GM12878 (cell line): ENCODE measurements around the gene ADARB1. TPM values are rescaled to one million over a fixed set of nuclear protein-coding genes. Genes with fewer than 3 reads are reported as not detected.

Experiments
- ATAC-seq: fragments of 200-7000 bp; cut with Tn5 transposase; 3 replicates; pipeline ENCODE4 v1.9.1; 2020; ENCODE audit warnings: mild to moderate bottlenecking, moderate library complexity
- BruUV-seq: library from RNA; stranded (reverse); fragments of 400-500 nt; replicated peaks from 2 replicates; lab custom pipeline; 2021; lab: Mats Ljungman, UMichigan
- CTCF ChIA-PET: fragments of 300-600 bp; sonication (Branson Sonifier 250); formaldehyde crosslinking; extraction: SDS; loops from one replicate; lab custom pipeline; 2021; ENCODE audit warnings: inconsistent platforms; lab: Yijun Ruan, JAX
- POLR2A ChIA-PET: fragments of 350-600 bp; formaldehyde crosslinking; extraction: SDS; loops from one replicate; lab custom pipeline; 2021; ENCODE audit warnings: inconsistent platforms; lab: Charles Lee
- RAD21 ChIA-PET: fragments of 300-600 bp; sonication (Branson Sonifier 250); formaldehyde crosslinking; loops from one replicate; lab custom pipeline; 2023; ENCODE audit warnings: antibody characterized with exemption; ENCODE audit not compliant: unreplicated experiment; lab: Charles Lee
- SMC1A ChIA-PET: fragments of 300-600 bp; sonication (Branson Sonifier 250); formaldehyde crosslinking; loops from one replicate; lab custom pipeline; 2023; ENCODE audit not compliant: unreplicated experiment, uncharacterized antibody; lab: Charles Lee
- DNase-seq: peaks from one replicate; pipeline ENCODE4 v3.0.0-alpha.2; 2011; ENCODE audit warnings: low read depth, low spot score
- FAIRE-seq: peaks from 3 replicates; lab custom pipeline; 2011; peaks lifted over from hg19 to GRCh38; lab: Jason Lieb, UNC
- H2AFZ ChIP-seq: 2 replicates; pipeline ENCODE4 v1.6.0; 2011; ENCODE audit warnings: low read depth, low read length, control low read depth; ENCODE audit not compliant: control insufficient read depth
- H3K27ac ChIP-seq: 2 replicates; pipeline ENCODE4 v1.5.1; 2011; ENCODE audit warnings: control low read depth; ENCODE audit not compliant: control insufficient read depth, insufficient read depth
- H3K27me3 ChIP-seq, 2 experiments: replicated peaks in 1 of 2; 2 replicates each; pipeline versions ENCODE4 v1.6.0 to v1.6.1; 2011; ENCODE audit warnings: low read length in 1 of 2; ENCODE audit not compliant: control insufficient read depth in 2 of 2, insufficient read depth in 2 of 2
- H3K36me3 ChIP-seq, 2 experiments: 2 replicates each; pipeline ENCODE4 v1.5.1; 2011; ENCODE audit warnings: low read length in 1 of 2; ENCODE audit not compliant: control insufficient read depth in 2 of 2, insufficient read depth in 2 of 2
- H3K4me1 ChIP-seq: 2 replicates; pipeline ENCODE4 v1.6.1; 2011; ENCODE audit warnings: mild to moderate bottlenecking, low read length, moderate library complexity, mixed read lengths; ENCODE audit not compliant: control insufficient read depth, insufficient read depth
- H3K4me2 ChIP-seq: 2 replicates; pipeline ENCODE4 v1.6.0; 2011; ENCODE audit warnings: control low read depth; ENCODE audit not compliant: control insufficient read depth, insufficient read depth
- H3K4me3 ChIP-seq: fragments of 200-600 bp; sonication (generic); 2 replicates; pipeline ENCODE4 v1.5.1; 2016
- H3K79me2 ChIP-seq: 2 replicates; pipeline ENCODE4 v1.6.0; 2011; ENCODE audit warnings: low read length; ENCODE audit not compliant: control insufficient read depth, insufficient read depth
- H3K9ac ChIP-seq: 2 replicates; pipeline ENCODE4 v1.8.0; 2011; ENCODE audit warnings: low read length, control low read depth, mixed read lengths; ENCODE audit not compliant: control insufficient read depth, insufficient read depth
- H3K9me3 ChIP-seq: replicated peaks from 3 replicates; pipeline ENCODE4 v1.5.1; 2011; ENCODE audit warnings: mild to moderate bottlenecking, low read length; ENCODE audit not compliant: control insufficient read depth, insufficient read depth
- H4K20me1 ChIP-seq: 2 replicates; pipeline ENCODE4 v1.6.0; 2011; ENCODE audit not compliant: control insufficient read depth, insufficient read depth
- ATF2 ChIP-seq: IDR thresholded peaks from 2 replicates; pipeline ENCODE4 v1.6.1; 2012; ENCODE audit warnings: low read length, inconsistent platforms
- BCL3 ChIP-seq: IDR thresholded peaks from 2 replicates; pipeline ENCODE4 v1.6.1; 2011; ENCODE audit warnings: borderline replicate concordance, low read depth, mild to moderate bottlenecking, moderate library complexity, low read length; ENCODE audit not compliant: insufficient read depth, poor library complexity, severe bottlenecking
- BCLAF1 ChIP-seq: fragments of 450-650 bp; IDR thresholded peaks from 2 replicates; pipeline ENCODE4 v1.6.1; 2017; ENCODE audit warnings: antibody characterized with exemption, mild to moderate bottlenecking, moderate library complexity
- EZH2 ChIP-seq: IDR thresholded peaks from 2 replicates; pipeline ENCODE4 v1.6.1; 2012; ENCODE audit warnings: low read depth, mild to moderate bottlenecking, control low read depth, inconsistent platforms, low read length, borderline replicate concordance; ENCODE audit not compliant: control insufficient read depth
- HCFC1 ChIP-seq: fragments of 150-350 bp; IDR thresholded peaks from 2 replicates; pipeline ENCODE4 v1.6.1; 2014; ENCODE audit warnings: low read length
- RAD21 ChIP-seq: IDR thresholded peaks from 2 replicates; pipeline ENCODE4 v1.6.1; 2011; ENCODE audit warnings: mild to moderate bottlenecking, low read depth, low read length, moderate library complexity; ENCODE audit not compliant: insufficient read depth
- RFX5 ChIP-seq: IDR thresholded peaks from 2 replicates; pipeline ENCODE4 v1.6.1; 2011; ENCODE audit warnings: low read depth, low read length, improper control_type of control experiment
- SP1 ChIP-seq: IDR thresholded peaks from one replicate; pipeline ENCODE4 v1.6.1; 2011; ENCODE audit warnings: low read depth, low read length
- YY1 ChIP-seq: IDR thresholded peaks from 2 replicates; pipeline ENCODE4 v1.6.1; 2011; ENCODE audit warnings: low read depth, mild to moderate bottlenecking, low read length
- WGBS: methylation state at CpG from one replicate; pipeline ENCODE4 v1.1.6; 2016; ENCODE audit warnings: low lambda C conversion rate; ENCODE audit not compliant: insufficient replicate concordance, insufficient coverage; ENCODE audit errors: missing lambda C conversion rate; 5-methylcytosine and 5-hydroxymethylcytosine counted together
- in situ Hi-C: fragments of 300-500 bp; cut with MboI; formaldehyde crosslinking; loops from 9 replicates; pipeline ENCODE4 v1.14.3; 2018; ENCODE audit warnings: mixed read lengths
- intact Hi-C: fragments of 100-400 bp; cut with micrococcal nuclease; formaldehyde crosslinking; loops from one replicate; pipeline ENCODE4 v1.14.2; 2022; ENCODE audit not compliant: unreplicated experiment
- polyA plus RNA-seq, 11 experiments: library from polyadenylated mRNA; depleted of rRNA in 4 of 11; unstranded in 6 of 11; stranded (reverse) in 5 of 11; fragments of >200 nt; fragmentation: Nextera tagmentation in 4 of 11; fragmentation: Illumina TruSeq in 1 of 11; extraction: Ambion mirVana in 4 of 11; extraction: Trizol in 1 of 11; gene quantifications; 1 replicate in 1 of 11; 2 replicates in 10 of 11; pipeline versions ENCODE4 v1.2.1 to v1.2.3, GENCODE V29; 2011 to 2016; ENCODE audit warnings: inconsistent platforms in 2 of 11, missing spikeins in 2 of 11, low read depth in 1 of 11
- total RNA-seq, 4 experiments: library from RNA; depleted of rRNA in 3 of 4; stranded (reverse); fragments of >200 nt in 3 of 4; fragmentation: Illumina TruSeq in 1 of 4; extraction: Trizol in 1 of 4; gene quantifications; 2 replicates each; pipeline versions ENCODE4 v1.2.1 to v1.2.3, GENCODE V29; 2013 to 2021

ADARB1 gene
- total and polyA plus RNA-seq, 10 of the 15 experiments (the other 5 are each of a cell fraction or from before 2014, with no cell fraction given), result 5.7 to 61.7 (median 25.3) TPM

- Histone ChIP-seq H2AFZ (no peak overlapping the region), H4K20me1 (no peaks in the 10 kb centered on the region), H3K27ac (no peak overlapping the region), H3K4me1 (0 out of 2 replicates have a peak, but pooled peaks cover 5% of the 10 kb centered on the region), H3K9ac (no peak overlapping the region; the same call in 1 of the 2 replicates), H3K79me2 (no peaks in the 10 kb centered on the region), H3K4me3 (peak overlapping the region; percentile 80; the same call in 1 of the 2 replicates), H3K9me3 (no peaks in the 10 kb centered on the region; the same call in 2 of the 3 replicates), H3K4me2 (0 out of 2 replicates have a peak overlapping the region, but pooled peaks have one; percentile 77), H3K27me3 (peaks cover 0 to 9% of the 10 kb centered on the region in 2 experiments; a peak in 2 of 4 replicates), H3K36me3 (no peaks in the 10 kb centered on the region)
- DNase-seq, result no peak
- in situ Hi-C loops, result no loop called here
- WGBS, result 37% methylated on average over 23 of the region's 42 CpGs
- peak; percentile 24 for ATAC-seq
- intact Hi-C loops, result no loop called here
- POLR2A ChIA-PET, result interaction anchor here (1.0 kb wide), 2 partner anchors 199 to 558 kb away, joined by 3 read pairs; no protein-coding TSS in a partner anchor
- RAD21 ChIA-PET, result interaction anchor here (0.9 to 2.1 kb wide), 2 partner anchors 55 to 123 kb away, joined by 3 to 12 read pairs; no protein-coding TSS in a partner anchor
- SMC1A ChIA-PET, result interaction anchor here (0.7 kb wide), 1 partner anchor 67 kb away, joined by 4 read pairs; no protein-coding TSS in a partner anchor
- BruUV-seq, result TSS peak; percentile 62
- FAIRE-seq, result no peak
- TF ChIP-seq BCL3 (no peak), ATF2 (no peak), BCLAF1 (no peak), RAD21 (no peak), HCFC1 (no peak), RFX5 (no peak), YY1 (no peak), EZH2 (no peak), SP1 (no peak)
- CTCF ChIA-PET, result interaction anchor here (0.8 to 2.0 kb wide), 3 partner anchors 56 to 66 kb away, joined by 4 to 14 read pairs (median 8); no protein-coding TSS in a partner anchor
Observed at GRCh38 chr21:45073301-45074047, 906 bp upstream of the ADARB1 start.
